Loucy (cell line): ENCODE measurements around the gene LY6G6F.

Experiments used
- EZH2phosphoT487 ChIP-seq: fragments of 200-600 bp; IDR thresholded peaks from 2 replicates; pipeline ENCODE4 v1.6.1; 2018; ENCODE audit warnings: antibody characterized with exemption, mild to moderate bottlenecking, moderate library complexity, borderline replicate concordance
- TF ChIP-seq, protein P1 (sequence below): fragments of 200-600 bp; sonication (generic); conservative IDR thresholded peaks from 2 replicates; pipeline ENCODE4 v1.5.1; 2014; ENCODE audit warnings: mild to moderate bottlenecking, antibody characterized with exemption, low read length

DNA sequence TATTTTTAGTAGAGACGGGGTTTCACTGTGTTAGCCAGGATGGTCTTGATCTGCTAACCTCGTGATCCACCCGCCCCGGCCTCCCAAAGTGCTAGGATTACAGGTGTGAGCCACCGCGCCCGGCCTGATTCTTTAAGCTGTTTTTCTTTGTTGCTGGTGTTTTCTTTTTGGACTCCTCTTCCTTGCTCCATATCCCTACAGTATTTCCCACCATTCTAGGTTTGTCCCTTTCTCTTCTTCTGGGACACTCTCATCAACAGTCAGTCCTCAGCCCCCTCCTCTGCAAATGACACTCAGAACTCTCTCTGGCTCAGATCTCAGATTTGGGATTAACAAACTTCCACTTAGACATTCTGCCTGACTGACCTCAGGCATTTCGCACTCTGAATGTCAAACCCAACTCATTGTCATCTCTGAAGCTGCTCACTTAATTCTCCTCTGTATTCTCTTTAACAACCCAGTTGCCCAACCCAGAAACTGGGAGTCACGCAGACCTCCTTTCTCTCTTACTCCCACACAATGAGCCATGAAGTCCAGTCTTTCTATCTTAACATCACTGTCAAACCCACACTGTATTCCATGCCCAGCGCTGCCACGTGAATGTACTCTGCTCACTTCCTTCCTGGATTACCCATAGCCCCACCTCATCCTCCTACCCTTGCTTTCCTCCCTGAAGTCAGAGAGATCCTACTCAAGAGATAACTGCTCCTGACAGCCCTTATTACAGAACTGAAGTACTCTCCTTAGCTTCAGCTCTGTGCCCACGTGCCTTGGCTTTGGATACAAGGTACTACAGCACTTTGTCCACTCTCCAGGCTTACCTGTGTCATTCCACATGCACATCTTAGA is 19.1 kb downstream of the LY6G6F start:
- TF ChIP-seq, protein P1, sequence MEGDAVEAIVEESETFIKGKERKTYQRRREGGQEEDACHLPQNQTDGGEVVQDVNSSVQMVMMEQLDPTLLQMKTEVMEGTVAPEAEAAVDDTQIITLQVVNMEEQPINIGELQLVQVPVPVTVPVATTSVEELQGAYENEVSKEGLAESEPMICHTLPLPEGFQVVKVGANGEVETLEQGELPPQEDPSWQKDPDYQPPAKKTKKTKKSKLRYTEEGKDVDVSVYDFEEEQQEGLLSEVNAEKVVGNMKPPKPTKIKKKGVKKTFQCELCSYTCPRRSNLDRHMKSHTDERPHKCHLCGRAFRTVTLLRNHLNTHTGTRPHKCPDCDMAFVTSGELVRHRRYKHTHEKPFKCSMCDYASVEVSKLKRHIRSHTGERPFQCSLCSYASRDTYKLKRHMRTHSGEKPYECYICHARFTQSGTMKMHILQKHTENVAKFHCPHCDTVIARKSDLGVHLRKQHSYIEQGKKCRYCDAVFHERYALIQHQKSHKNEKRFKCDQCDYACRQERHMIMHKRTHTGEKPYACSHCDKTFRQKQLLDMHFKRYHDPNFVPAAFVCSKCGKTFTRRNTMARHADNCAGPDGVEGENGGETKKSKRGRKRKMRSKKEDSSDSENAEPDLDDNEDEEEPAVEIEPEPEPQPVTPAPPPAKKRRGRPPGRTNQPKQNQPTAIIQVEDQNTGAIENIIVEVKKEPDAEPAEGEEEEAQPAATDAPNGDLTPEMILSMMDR: no peak
- no peak for TF ChIP-seq EZH2phosphoT487
